BLaER1 treated with 17β-estradiol and CSF1 and Interleukin-3, amounts not matched to agents 10 nM and 100 nM (cell line): ENCODE data around the gene WNT5B.
"Not testable (repeated sequence)": the region's sequence is repeated elsewhere in the genome, so short reads cannot be mapped to it uniquely, and the experiment has no call there.

ENCODE experiments used
- H3K27ac ChIP-seq, 11 experiments: shearing (Covaris generic); formaldehyde crosslinking; 2 replicates each; pipeline ENCODE4 v1.8.1; 2022
- H3K27me3 ChIP-seq, 11 experiments: shearing (Covaris generic); formaldehyde crosslinking; 2 replicates each; pipeline ENCODE4 v1.8.1; 2022
- H3K36me3 ChIP-seq, 11 experiments: shearing (Covaris generic); formaldehyde crosslinking; 2 replicates each; pipeline ENCODE4 v1.8.1; 2022
- H3K4me1 ChIP-seq, 10 experiments: shearing (Covaris generic); formaldehyde crosslinking; 2 replicates each; pipeline ENCODE4 v1.8.1; 2022
- H3K4me2 ChIP-seq, 11 experiments: shearing (Covaris generic); formaldehyde crosslinking; 2 replicates each; pipeline ENCODE4 v1.8.1; 2022
- H3K4me3 ChIP-seq, 10 experiments: shearing (Covaris generic); formaldehyde crosslinking; 2 replicates each; pipeline ENCODE4 v1.8.1; 2022
- H3K9ac ChIP-seq, 11 experiments: shearing (Covaris generic); formaldehyde crosslinking; 2 replicates each; pipeline ENCODE4 v1.8.1; 2022
- H3K9me3 ChIP-seq, 11 experiments: shearing (Covaris generic); formaldehyde crosslinking; replicated peaks in 1 of 11; 2 replicates each; pipeline ENCODE4 v1.8.1; 2022
- H4K20me1 ChIP-seq, 11 experiments: shearing (Covaris generic); formaldehyde crosslinking; 2 replicates each; pipeline ENCODE4 v1.8.1; 2022
- Cebpa-rat ChIP-seq, 11 experiments: shearing (Covaris generic); IDR thresholded peaks; 2 replicates each; pipeline ENCODE4 v1.8.1; 2022

WNT5B gene

DNA sequence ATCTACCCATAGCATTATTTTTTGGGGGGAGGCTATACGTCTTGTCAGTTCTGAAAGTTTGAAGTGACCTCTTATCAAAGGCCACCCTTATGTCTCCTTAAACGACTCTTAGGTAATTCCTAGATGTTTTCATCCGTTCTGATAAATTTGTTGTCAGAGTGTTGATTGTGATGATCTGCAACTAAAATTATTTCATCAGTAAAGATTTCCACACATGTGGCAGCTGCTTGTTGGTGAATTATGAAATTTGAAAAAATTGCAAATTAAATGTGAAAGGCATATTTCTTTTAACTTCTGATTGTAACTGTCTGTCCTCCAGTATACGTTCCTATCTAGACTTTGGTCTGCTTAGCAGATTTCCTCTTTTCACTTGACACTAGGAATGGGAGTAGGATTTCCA is 63.2 kb downstream of the WNT5B start:
- no peaks in the 10 kb centered on the region for H3K27me3 ChIP-seq
- peaks cover 48 to 74% (median 59%) of the 10 kb centered on the region in 10 experiments for H3K4me1 ChIP-seq
- peak overlapping the region; percentile 73 to 94 (median 88) for H3K4me2 ChIP-seq
- peaks cover 0 to 40% (median 28%) of the 10 kb centered on the region in 11 experiments; a peak in 17 of 22 replicates for H3K36me3 ChIP-seq
- H4K20me1 ChIP-seq: peaks cover 52 to 62% (median 61%) of the 10 kb centered on the region in 11 experiments; a peak in 21 of 22 replicates
- no peaks in the 10 kb centered on the region for H3K9me3 ChIP-seq
- H3K4me3 ChIP-seq: peak overlapping the region; percentile 81 to 99 (median 94)
- peak overlapping the region in 9 of 11 experiments; percentile 94 to 99 (median 97); a peak in 19 of 22 replicates for H3K27ac ChIP-seq
- no peak for TF ChIP-seq Cebpa-rat (IDR thresholded peaks at IDR 0.05)
- H3K9ac ChIP-seq: peak overlapping the region; percentile 95 to 99 (median 97)

DNA sequence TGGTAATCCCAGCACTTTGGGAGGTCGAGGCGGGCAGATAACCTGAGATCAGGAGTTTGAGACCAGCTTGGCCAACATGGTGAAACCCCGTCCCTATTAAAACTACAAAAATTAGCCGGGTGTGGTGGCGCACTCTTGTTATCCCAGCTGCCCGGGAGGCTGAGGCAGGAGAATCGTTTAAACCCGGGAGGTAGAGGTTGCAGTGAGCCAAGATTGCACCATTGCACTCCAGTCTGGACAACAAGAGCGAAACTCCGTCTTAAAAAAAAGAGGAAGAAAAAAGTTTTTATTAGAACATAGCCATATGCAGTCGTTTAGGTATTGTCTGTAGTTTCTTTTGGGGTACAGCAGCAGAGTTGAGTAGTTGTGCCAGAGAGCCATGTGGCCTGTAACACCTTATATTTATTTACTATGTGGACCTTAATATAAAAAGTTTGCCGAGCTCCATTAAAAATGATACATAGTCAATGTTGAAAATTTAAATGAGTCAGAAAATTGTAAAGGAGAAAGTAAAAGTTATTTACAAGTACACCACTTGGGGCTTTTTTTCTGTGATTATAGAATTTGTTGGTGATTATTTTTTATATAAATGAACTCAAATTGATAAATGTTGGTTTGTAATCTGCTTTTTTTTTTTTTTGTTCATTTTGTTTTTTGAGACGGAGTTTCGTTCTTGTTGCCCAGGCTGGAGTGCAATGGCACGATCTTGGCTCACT is 64.0 kb downstream of the WNT5B start:
- Histone ChIP-seq H4K20me1 (peaks cover 59 to 70% (median 69%) of the 10 kb centered on the region in 11 experiments; a peak in 21 of 22 replicates), H3K9ac (peak overlapping the region; percentile 9 to 99 (median 97); a peak in 20 of 22 replicates), H3K9me3 (peaks cover 0 to 4% (median 0%) of the 10 kb centered on the region in 11 experiments; a peak in 1 of 22 replicates), H3K27ac (peak overlapping the region in 9 of 11 experiments; percentile 94 to 99 (median 97); a peak in 19 of 22 replicates), H3K4me2 (peak overlapping the region; percentile 73 to 94 (median 88)), H3K27me3 (no peaks in the 10 kb centered on the region), H3K36me3 (peaks cover 0 to 48% (median 36%) of the 10 kb centered on the region in 11 experiments; a peak in 18 of 22 replicates), H3K4me1 (peaks cover 48 to 78% (median 62%) of the 10 kb centered on the region in 10 experiments), H3K4me3 (peak overlapping the region; percentile 81 to 99 (median 94); a peak in 19 of 20 replicates)
- peak in 7 of 11 experiments; percentile 33 to 71 (median 58); a peak in 10 of 22 replicates for TF ChIP-seq Cebpa-rat (IDR thresholded peaks at IDR 0.05)

DNA sequence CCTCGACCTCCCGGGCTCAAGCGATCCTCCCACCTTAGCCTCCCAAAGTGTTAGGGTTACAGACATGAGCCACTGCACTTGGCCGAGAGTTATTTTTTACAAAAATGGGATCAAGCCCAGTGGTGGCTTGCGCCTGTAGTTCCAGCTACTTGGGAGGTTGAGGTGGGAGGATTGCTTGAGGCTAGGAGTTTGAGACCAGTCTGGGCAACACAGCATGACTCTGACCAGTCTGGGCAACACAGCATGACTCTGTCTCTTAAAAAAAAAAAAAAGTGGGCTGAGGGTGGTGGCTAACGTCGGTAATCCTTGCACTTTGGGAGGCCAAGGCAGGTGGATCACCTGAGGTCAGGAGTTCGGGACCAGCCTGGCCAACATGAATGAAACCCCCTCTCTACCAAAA is 66.1 kb downstream of the WNT5B start:
- H3K27ac ChIP-seq, H3K9ac ChIP-seq, H3K4me3 ChIP-seq, H3K27me3 ChIP-seq: not testable (repeated sequence)
- peaks cover 0 to 22% (median 14%) of the 10 kb centered on the region in 11 experiments; a peak in 14 of 22 replicates for H3K9me3 ChIP-seq
- H3K36me3 ChIP-seq: peaks cover 0 to 68% (median 53%) of the 10 kb centered on the region in 11 experiments; a peak in 19 of 22 replicates
- peaks cover 42 to 70% (median 50%) of the 10 kb centered on the region in 10 experiments for H3K4me1 ChIP-seq
- peaks cover 75 to 91% (median 90%) of the 10 kb centered on the region in 11 experiments; a peak in 21 of 22 replicates for H4K20me1 ChIP-seq
- H3K4me2 ChIP-seq: peak overlapping the region in 10 of 11 experiments; percentile 8 to 94 (median 38); a peak in 16 of 22 replicates

DNA sequence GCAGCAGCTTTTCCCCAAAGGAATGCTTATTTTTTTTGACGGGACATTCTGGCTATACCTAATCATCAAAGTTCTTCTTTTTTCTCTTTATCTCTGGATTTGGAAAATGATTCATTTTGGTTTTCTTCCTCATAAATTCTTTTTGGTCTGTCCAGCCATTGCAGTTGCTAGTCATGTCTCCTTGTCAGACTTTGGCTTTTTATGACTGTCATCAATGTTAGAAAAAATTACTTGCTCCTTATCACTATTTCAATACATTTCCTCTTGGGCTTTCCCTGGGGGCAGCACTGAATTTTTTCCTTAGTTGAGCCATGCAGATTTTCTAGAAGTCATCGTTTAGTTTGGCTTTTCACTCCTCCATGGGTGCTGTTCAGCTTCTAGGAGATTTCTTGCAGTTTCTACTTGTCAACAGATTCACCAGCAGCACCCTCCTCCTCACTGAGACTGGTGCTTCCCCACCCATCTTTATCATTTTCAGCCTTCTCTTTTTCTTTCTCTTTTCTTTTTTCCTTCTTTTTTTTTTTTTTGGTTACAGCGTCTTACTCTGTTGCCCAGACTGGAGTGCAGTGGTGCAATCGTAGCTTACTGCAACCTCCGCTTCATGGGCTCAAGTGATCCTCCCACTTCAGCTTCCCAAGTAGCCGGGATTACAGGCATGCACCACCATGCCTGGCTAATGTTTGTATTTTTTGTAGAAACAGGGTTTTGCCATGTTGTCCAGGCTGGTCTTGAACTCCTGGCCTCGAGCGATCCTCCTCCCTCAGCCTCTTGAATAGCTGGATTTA is 67.0 kb downstream of the WNT5B start:
- Histone ChIP-seq H3K27ac (peak overlapping the region in 1 of 11 experiments; percentile 25; a peak in 2 of 22 replicates), H3K4me3 (no peak overlapping the region), H3K4me1 (peaks cover 38 to 77% (median 47%) of the 10 kb centered on the region in 10 experiments), H3K9me3 (peaks cover 0 to 31% (median 22%) of the 10 kb centered on the region in 11 experiments; a peak in 18 of 22 replicates), H3K9ac (no peak overlapping the region), H3K36me3 (peaks cover 0 to 78% (median 58%) of the 10 kb centered on the region in 11 experiments; a peak in 19 of 22 replicates), H3K27me3 (no peaks in the 10 kb centered on the region), H4K20me1 (peaks cover 79 to 100% (median 98%) of the 10 kb centered on the region in 11 experiments; a peak in 21 of 22 replicates), H3K4me2 (peak overlapping the region; percentile 2 to 94 (median 39); a peak in 17 of 22 replicates)
- no peak for TF ChIP-seq Cebpa-rat (IDR thresholded peaks at IDR 0.05)

DNA sequence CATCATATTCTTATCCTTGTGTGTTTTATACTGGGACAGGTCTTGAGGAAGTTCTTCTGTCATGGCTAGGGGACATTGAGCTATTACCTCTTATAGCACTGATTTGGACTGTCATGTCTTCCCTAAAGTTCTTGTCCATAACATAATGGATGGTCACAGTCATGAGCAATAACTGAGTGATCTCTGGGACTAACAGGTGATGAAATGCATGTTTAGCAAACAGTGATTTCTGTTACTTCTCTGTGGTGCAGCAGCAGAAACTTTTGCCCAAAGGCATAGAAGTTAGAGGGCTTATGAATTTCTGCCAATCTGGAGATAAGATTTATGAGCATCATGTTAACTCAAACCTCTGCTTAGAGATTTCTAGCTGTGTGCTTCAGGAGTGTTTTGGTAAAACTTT is 67.8 kb downstream of the WNT5B start:
- Histone ChIP-seq H3K4me1 (peaks cover 38 to 82% (median 47%) of the 10 kb centered on the region in 10 experiments), H3K4me3 (no peak overlapping the region), H3K27ac (no peak overlapping the region; a peak in 1 of 22 replicates), H3K27me3 (no peaks in the 10 kb centered on the region), H3K36me3 (peaks cover 0 to 84% (median 62%) of the 10 kb centered on the region in 11 experiments; a peak in 19 of 22 replicates), H4K20me1 (peaks cover 77 to 100% (median 97%) of the 10 kb centered on the region in 11 experiments; a peak in 21 of 22 replicates), H3K9me3 (peaks cover 0 to 34% (median 24%) of the 10 kb centered on the region in 11 experiments; a peak in 18 of 22 replicates), H3K9ac (no peak overlapping the region), H3K4me2 (peak overlapping the region in 8 of 11 experiments; percentile 21 to 94 (median 46); a peak in 9 of 22 replicates)
- no peak for TF ChIP-seq Cebpa-rat (IDR thresholded peaks at IDR 0.05)
